Stimulated activated CD4-positive, alpha-beta T cell treated with anti-CD3 and anti-CD28 coated beads, Interleukin-4, amount 100 ng/mL, for 24 hours (primary cell): Measurements from ENCODE around the gene BBS10.
"Not testable (repeated sequence)": the region's sequence is repeated elsewhere in the genome, so short reads cannot be mapped to it uniquely, and the experiment has no call there.

Experiments used
- DNase-seq: peaks from one replicate; pipeline ENCODE4 v3.0.0-alpha.2; 2020

Gene BBS10

DNA sequence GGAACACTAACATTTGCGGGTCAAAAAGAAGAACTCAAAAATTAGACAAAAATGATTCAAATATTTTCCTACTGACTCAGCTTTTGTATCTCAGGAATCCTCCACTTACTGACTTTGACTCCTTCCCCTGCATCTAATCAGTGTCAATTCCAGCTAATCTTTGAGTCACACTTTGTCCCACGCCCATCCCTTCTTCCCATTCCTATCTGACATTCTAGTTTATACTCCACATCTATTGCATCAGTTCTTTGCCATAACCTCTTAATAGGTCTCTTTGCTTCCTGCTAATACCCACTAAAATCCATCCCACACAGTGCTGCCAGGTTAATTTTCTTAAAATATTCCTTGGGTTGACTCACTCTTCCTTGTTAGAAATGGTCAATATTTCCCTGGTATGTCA is 19.1 kb downstream of the BBS10 start:
- DNase-seq = no peak

DNA sequence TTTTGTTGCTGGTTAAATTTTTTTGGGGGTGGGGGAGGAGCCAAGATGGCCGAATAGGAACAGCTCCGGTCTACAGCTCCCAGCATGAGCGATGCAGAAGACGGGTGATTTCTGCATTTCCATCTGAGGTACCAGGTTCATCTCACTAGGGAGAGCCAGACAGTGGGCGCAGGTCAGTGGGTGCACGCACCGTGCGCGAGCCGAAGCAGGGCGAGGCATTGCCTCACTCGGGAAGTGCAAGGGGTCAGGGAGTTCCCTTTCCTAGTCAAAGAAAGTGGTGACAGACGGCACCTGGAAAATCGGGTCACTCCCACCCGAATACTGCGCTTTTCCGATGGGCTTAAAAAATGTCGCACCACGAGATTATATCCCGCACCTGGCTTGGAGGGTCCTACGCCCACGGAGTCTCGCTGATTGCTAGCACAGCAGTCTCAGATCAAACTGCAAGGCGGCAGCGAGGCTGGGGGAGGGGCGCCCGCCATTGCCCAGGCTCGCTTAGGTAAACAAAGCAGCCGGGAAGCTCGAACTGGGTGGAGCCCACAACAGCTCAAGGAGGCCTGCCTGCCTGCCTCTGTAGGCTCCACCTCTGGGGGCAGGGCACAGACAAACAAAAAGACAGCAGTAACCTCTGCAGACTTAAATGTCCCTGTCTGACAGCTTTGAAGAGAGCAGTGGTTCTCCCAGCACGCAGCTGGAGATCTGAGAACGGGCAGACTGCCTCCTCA is 28.5 kb downstream of the BBS10 start:
- not testable (repeated sequence) for DNase-seq

DNA sequence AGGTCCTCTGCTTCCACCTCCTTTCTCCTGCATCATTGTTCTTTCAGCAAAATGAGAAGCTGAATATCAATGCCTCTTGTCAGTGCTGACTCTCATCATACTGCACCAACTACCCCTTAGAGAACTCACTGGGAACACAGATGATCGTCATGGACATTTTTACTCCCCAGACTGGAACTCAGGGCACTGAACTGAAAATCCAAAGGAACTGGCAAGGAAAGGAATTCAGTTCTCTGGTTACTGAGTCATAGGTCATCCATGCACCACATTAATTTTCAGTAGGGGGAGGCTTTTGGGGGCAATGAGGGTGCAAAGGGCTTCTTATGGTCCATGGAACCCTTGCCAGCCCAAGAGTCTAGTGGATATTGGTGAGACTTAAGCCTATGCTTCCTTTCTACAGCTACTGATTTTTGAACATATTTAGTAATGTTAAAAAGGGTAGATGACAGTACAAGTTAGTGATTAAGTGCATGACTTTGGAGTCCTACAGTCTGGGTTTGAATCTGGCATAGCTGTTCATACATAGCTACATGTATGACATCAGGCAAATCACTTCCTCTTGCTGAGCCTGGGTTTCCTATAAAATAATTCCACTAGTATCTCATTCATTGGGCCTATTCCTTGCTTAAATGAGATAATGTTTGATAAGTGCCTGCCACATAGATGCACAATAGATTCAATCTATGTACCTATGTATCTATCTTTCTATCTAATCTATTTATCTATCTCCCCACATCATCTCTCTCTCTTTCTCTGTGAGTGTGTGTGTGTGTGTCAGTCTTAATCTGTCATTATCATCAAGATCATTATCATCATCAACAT is 29.2 kb downstream of the BBS10 start:
- DNase-seq = no peak

DNA sequence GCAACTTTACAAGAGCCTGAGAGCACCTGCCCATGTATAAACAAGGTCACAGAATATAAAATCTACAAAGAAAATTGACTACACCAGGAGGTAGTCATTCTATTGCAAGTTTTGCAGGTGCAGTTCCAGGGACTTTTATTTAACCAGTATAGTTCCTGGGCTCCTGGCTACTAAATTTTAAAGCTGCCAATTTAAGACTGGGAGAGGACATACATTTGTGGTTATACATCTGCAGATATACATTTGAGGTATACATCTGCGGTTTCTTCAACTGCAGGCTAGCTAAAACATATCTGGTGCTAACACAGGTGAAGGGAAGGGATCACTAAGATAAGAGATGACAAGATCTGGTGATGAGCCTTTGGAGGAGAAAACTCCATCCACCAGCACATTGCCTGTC is 30.2 kb downstream of the BBS10 start:
- DNase-seq = no peak

DNA sequence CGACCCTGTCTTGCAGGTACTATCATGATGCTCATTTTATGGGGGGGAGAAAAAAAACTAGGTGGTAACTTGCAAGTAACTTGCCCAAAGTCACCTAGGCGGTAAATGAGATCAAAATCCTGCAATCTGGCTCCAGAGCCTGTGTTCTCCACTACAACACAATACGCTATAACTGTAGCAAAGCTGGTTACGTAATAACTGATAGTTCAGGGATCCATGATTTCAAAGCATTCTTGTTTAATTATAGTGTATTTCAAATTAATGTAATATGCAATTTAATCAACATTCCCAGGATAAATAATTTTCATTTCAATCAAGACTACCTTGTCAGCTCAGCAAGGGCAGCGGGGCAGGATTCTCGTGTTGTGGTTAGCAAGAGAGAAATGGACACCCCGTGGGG is 31.7 kb downstream of the BBS10 start:
- no peak for DNase-seq

DNA sequence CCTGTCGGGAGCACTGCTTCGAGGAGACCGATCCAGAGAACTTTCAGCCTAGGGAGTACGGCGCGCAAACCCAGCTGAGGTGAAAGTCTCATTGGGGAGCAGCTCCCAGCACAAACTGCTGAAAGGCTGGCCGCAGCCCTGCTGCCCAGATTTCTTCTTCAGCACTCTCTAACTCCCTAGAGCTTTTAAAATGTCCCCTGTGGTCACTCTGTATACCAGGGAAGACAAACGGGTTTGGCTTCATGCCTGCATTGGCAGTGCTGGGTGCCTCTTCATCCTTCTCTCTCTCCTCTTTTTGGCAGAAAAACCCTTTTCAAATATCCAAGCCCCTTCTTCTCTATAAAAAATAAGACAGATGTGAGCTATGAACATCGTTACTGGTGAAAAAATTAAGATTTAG is 34.9 kb downstream of the BBS10 start:
- no peak for DNase-seq

DNA sequence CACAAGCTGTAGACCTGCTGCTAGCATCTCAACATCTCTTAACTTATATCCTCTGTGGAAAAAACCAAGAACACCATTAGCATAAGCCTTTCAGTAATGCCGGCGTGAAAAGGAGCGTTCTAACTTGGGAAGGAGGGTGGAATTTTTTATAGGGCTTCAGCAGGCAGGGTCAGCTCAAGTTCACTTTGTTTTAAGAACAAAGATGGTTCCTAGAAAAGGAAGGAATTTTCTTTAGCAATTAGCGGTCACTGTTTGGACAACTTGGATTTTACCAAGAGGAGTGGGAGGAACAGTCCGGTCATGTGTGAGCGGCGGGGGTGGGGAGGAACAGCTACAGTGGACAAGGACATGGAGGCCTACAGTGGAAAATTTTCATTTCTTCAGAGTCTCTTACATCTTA is 35.9 kb downstream of the BBS10 start:
- DNase-seq = no peak

DNA sequence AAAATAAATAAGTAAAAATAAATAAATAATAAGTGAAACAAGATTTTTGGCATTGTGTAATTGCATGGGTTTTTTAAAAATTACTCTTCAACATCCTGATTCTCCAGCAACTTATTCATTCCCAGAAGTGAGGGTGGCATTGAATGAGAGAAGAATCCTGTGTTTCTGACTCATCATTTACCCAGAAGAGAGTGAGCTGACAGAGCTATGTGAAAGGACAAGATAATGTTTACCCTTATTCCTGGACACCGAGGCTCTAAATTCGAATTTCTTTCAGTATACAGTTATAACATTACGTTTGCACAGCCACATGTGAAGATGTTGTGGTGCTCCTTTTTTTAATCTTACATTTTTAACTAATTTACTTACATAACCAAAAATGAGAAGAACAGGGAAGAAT is 36.4 kb downstream of the BBS10 start:
- DNase-seq = no peak

DNA sequence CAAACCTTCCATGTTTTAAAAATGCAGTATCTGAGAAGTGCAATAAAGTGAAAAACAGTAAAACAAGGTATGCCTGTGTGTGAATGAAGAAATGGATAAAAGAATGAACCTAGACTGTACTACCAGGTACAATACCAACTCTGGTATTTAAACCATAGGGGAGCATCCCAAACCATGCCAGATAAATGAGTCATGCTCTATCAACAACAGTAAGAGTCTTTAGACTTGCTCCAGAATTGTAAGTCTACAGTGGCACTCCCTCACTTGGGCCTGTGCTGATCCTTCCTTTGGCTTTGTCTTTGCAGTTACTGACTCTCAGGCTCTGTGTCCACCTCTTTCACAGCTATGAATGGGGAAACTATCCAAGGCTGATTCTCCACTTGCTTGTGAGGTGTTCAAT is 38.1 kb downstream of the BBS10 start:
- DNase-seq = no peak

DNA sequence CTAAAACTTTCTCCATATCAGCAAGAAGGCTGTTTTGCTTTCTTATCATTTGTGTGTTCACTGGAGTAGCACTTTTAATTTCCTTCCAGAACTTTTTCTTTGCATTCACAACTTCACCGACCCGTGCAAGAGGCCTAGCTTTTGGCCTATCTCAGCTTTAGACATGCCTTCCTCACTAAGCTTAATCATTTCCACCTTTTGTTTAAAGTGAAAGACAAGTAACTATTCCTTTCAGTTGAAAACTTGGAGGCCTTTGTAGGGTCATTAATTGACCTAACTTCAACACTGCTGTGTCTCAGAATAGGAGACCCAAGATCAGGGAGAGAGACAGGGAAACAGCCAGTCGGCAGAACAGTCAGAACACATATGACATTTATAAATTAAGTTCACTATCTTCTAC is 39.3 kb downstream of the BBS10 start:
- no peak for DNase-seq

DNA sequence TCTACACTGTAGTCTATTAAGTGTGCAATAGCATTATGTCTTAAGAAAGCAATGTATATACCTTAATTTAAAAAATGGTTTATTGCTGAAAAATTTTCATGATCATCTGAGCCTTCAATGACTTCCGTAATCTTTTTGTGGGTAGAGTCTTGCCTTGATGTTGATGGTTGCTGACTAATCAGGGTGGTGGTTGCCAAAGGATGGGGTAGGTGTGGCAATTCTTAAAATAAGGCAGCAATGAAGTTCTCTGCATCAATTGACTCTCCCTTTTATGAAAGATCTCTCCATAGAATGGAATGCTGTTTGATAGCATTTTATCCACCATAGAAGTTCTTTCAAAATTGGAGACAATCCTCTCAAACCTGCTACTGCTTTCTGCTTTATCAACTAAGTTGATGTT is 41.1 kb downstream of the BBS10 start:
- no peak for DNase-seq

DNA sequence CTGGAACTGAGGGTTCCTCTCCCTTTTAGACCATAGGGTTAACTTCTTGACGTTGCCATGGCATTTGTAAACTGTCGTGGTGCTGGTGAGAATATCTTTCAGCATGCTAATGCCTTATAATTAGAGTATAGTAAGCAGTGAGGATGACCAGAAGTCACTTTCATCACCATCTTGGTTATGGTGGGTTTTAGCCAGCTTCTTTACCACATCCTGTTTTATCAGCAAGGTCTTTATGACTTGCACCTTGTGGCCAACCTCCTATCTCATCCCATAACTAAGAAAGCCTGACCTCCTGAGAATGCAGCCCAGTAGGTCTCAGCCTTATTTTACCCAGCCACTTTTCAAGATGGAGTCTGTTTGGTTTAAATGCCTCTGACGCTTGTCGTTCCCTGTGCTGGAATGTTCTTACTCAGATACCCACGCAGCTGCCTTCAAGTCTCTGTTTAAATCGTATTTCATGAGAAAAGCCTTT is 44.2 kb downstream of the BBS10 start:
- DNase-seq = no peak

DNA sequence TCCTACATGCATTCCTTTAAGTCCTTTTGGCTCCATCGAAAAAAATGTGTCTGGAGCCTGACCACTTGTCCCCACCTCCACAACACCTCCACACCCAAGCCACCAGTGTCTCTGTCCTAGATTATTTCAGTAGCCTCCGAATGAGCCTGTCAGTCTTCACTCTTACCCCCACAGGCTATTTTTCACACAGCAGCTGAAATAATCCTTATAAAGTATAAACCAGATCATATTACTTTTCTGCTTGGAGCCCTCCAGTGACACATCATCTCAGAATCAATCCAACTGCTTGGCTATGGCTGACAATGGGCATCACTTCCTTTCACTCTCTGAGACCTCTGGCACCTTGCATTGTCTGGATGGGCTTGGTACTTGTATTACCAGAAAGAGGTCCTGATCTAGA is 44.9 kb downstream of the BBS10 start:
- no peak for DNase-seq

DNA sequence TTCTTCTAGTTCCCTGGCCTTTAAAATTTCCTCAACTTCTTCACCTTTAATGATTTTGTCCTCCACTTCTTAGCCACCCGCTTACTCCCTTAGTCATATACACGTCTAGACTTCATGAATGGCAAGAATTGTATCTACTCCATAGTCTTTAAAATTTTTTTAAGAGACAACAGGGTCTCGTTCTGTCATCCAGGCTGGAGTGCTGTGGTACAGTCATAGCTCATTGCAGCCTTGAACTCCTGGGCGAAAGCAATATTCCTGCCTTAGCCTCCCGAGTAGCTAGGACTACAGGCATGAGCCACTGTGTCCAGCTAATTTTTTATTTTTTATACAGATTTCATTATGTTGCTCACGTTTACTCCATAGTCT is 47.9 kb downstream of the BBS10 start:
- no peak for DNase-seq

DNA sequence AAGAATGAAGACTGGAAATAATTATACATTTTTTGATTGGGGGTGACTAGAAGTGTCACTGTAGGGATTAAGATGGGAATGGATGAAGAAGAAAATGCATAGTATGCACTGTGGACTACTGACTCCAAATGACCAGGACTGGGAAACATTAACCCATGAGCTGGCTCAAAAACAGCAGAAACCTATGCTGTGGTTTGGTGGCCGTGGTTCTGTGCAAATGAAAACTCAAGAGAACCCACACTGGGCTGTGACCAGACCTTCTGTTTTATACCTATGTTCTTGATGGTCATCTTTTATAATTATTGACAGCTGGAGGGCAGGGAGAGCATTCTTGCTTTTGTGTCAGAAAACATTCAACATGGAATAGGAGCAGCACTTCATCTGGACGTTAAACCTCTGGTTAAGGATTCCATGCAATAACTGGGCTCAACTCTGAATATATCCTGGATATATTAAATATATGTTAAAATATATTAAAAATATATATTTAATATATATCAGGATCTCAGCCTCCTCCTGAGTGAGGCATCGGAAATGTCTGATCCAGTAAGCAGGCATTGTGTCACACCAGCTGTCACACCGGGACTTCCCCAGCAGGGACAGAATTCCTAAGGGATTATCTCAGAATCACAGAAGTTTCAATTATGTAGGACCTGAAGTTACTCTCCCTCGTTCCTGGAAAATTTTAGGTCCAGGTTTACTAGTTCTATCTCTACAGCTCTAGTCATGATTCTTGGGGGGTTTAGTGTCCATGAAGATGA is 48.5 kb downstream of the BBS10 start:
- DNase-seq = no peak
